H9 (cell line): ENCODE data around the gene CACNA2D3. TPM values are rescaled to one million over a fixed set of nuclear protein-coding genes. Genes with fewer than 3 reads are reported as not detected.

Source experiments
- DNase-seq: peaks from one replicate; pipeline ENCODE4 v3.0.0-alpha.2; 2017
- H2AFZ ChIP-seq: one replicate; pipeline ENCODE4 v1.6.1; 2013; ENCODE audit warnings: mild to moderate bottlenecking, low read length, control low read depth, moderate library complexity
- H2AK5ac ChIP-seq: 2 replicates; pipeline ENCODE4 v1.6.1; 2013; ENCODE audit warnings: low read length, control low read depth, mixed read lengths; ENCODE audit not compliant: insufficient read length
- H2BK120ac ChIP-seq: one replicate; pipeline ENCODE4 v1.6.1; 2013; ENCODE audit warnings: low read depth, mild to moderate bottlenecking, low read length, control low read depth, inconsistent platforms; ENCODE audit not compliant: poor library complexity, severe bottlenecking
- H2BK12ac ChIP-seq: 2 replicates; pipeline ENCODE4 v1.6.1; 2013; ENCODE audit warnings: low read length, control low read depth, mixed read lengths, low read depth; ENCODE audit not compliant: insufficient read length
- H2BK15ac ChIP-seq: 2 replicates; pipeline ENCODE4 v1.6.1; 2013; ENCODE audit warnings: low read depth, low read length, control low read depth
- H2BK20ac ChIP-seq: one replicate; pipeline ENCODE4 v1.6.1; 2013; ENCODE audit warnings: low read depth, mild to moderate bottlenecking, low read length, control low read depth, inconsistent platforms; ENCODE audit not compliant: poor library complexity, severe bottlenecking
- H2BK5ac ChIP-seq: 2 replicates; pipeline ENCODE4 v1.6.1; 2013; ENCODE audit warnings: low read length, control low read depth, mixed read lengths; ENCODE audit not compliant: insufficient read length
- H3K14ac ChIP-seq: 2 replicates; pipeline ENCODE4 v1.6.1; 2013; ENCODE audit warnings: low read length, control low read depth; ENCODE audit not compliant: insufficient read depth
- H3K18ac ChIP-seq: 2 replicates; pipeline ENCODE4 v1.6.1; 2013; ENCODE audit warnings: low read depth, mild to moderate bottlenecking, mixed read lengths, low read length, control low read depth; ENCODE audit not compliant: insufficient read length
- H3K23ac ChIP-seq: 2 replicates; pipeline ENCODE4 v1.6.1; 2013; ENCODE audit warnings: low read length, control low read depth, mixed read lengths, low read depth; ENCODE audit not compliant: insufficient read length
- H3K23me2 ChIP-seq: 2 replicates; pipeline ENCODE4 v1.6.1; 2013; ENCODE audit warnings: low read depth, mild to moderate bottlenecking, mixed read lengths, low read length, control low read depth; ENCODE audit not compliant: insufficient read length, poor library complexity, severe bottlenecking
- H3K27ac ChIP-seq: 2 replicates; pipeline ENCODE4 v1.5.1; 2013; ENCODE audit warnings: low read length, control low read depth, mixed read lengths, low read depth; ENCODE audit not compliant: insufficient read length
- H3K27me3 ChIP-seq: 2 replicates; pipeline ENCODE4 v1.6.1; 2013; ENCODE audit warnings: low read length, control low read depth, inconsistent platforms; ENCODE audit not compliant: insufficient read depth
- H3K4ac ChIP-seq: 2 replicates; pipeline ENCODE4 v1.6.1; 2013; ENCODE audit warnings: low read depth, mild to moderate bottlenecking, control low read depth, inconsistent platforms, low read length, moderate library complexity
- H3K4me1 ChIP-seq: 2 replicates; pipeline ENCODE4 v1.6.1; 2013; ENCODE audit warnings: low read length, control low read depth, inconsistent platforms; ENCODE audit not compliant: insufficient read depth
- H3K4me2 ChIP-seq: 2 replicates; pipeline ENCODE4 v1.6.1; 2013; ENCODE audit warnings: low read length, control low read depth, mixed read lengths; ENCODE audit not compliant: insufficient read length, insufficient read depth
- H3K56ac ChIP-seq: 2 replicates; pipeline ENCODE4 v1.6.1; 2013; ENCODE audit warnings: low read depth, mild to moderate bottlenecking, mixed read lengths, low read length, control low read depth; ENCODE audit not compliant: insufficient read length
- H3K79me1 ChIP-seq: 2 replicates; pipeline ENCODE4 v1.6.1; 2013; ENCODE audit warnings: low read depth, mild to moderate bottlenecking, moderate library complexity, low read length, control low read depth, inconsistent platforms; ENCODE audit not compliant: insufficient read depth, poor library complexity, severe bottlenecking
- H3K79me2 ChIP-seq: 2 replicates; pipeline ENCODE4 v1.6.1; 2013; ENCODE audit warnings: low read length, control low read depth, inconsistent platforms; ENCODE audit not compliant: insufficient read depth
- H3K9ac ChIP-seq: 2 replicates; pipeline ENCODE4 v1.6.1; 2013; ENCODE audit warnings: low read length, control low read depth, mixed read lengths; ENCODE audit not compliant: insufficient read length; ENCODE audit errors: extremely low read depth
- H3K9me3 ChIP-seq: one replicate; pipeline ENCODE4 v1.6.1; 2013; ENCODE audit warnings: low read depth, low read length, inconsistent platforms; ENCODE audit not compliant: control insufficient read depth
- H3T11ph ChIP-seq: one replicate; pipeline ENCODE4 v1.6.1; 2013; ENCODE audit warnings: mild to moderate bottlenecking, low read length, control low read depth, inconsistent platforms
- H4K20me1 ChIP-seq: one replicate; pipeline ENCODE4 v1.6.1; 2013; ENCODE audit not compliant: control insufficient read depth, insufficient read length, insufficient read depth
- H4K5ac ChIP-seq: 2 replicates; pipeline ENCODE4 v1.6.1; 2013; ENCODE audit warnings: low read depth, mild to moderate bottlenecking, mixed read lengths, low read length, control low read depth; ENCODE audit not compliant: insufficient read length
- H4K8ac ChIP-seq: replicated peaks from 2 replicates; pipeline ENCODE4 v1.6.1; 2013; ENCODE audit warnings: low read length, control low read depth, mixed read lengths, low read depth; ENCODE audit not compliant: insufficient read length
- H4K91ac ChIP-seq: 2 replicates; pipeline ENCODE4 v1.6.1; 2013; ENCODE audit warnings: low read depth, mild to moderate bottlenecking, moderate library complexity, mixed read lengths, low read length, control low read depth; ENCODE audit not compliant: insufficient read length
- H3K27ac Mint-ChIP-seq, 3 experiments: 2 replicates in 2 of 3; 3 replicates in 1 of 3; pipeline ENCODE4 v1.8.0; 2020 to 2021; ENCODE audit warnings: mixed read lengths in 3 of 3, mild to moderate bottlenecking in 1 of 3, moderate library complexity in 1 of 3
- H3K27me3 Mint-ChIP-seq: 2 replicates; pipeline ENCODE4 v1.8.0; 2021; ENCODE audit warnings: low read depth, mild to moderate bottlenecking, moderate library complexity, mixed read lengths
- H3K36me3 Mint-ChIP-seq, 3 experiments: 2 replicates in 2 of 3; 3 replicates in 1 of 3; pipeline ENCODE4 v1.8.0; 2020 to 2021; ENCODE audit warnings: low read depth in 3 of 3, mixed read lengths in 3 of 3; ENCODE audit not compliant: insufficient read depth in 1 of 3
- H3K4me1 Mint-ChIP-seq, 2 experiments: 2 replicates each; pipeline ENCODE4 v1.8.0; 2020; ENCODE audit warnings: mixed read lengths in 2 of 2
- H3K4me3 Mint-ChIP-seq, 2 experiments: 2 replicates in 1 of 2; 3 replicates in 1 of 2; pipeline ENCODE4 v1.8.0; 2020 to 2021; ENCODE audit warnings: mild to moderate bottlenecking in 2 of 2, mixed read lengths in 2 of 2, moderate library complexity in 1 of 2
- H3K9me3 Mint-ChIP-seq, 2 experiments: 2 replicates in 1 of 2; 3 replicates in 1 of 2; pipeline ENCODE4 v1.8.0; 2020; ENCODE audit warnings: mild to moderate bottlenecking in 2 of 2, mixed read lengths in 2 of 2, moderate library complexity in 1 of 2
- CTCF ChIP-seq: fragments of 200-600 bp; sonication (generic); conservative IDR thresholded peaks from 3 replicates; pipeline ENCODE4 v1.8.0; 2021; ENCODE audit warnings: antibody characterized with exemption, mild to moderate bottlenecking
- total RNA-seq: library from RNA; stranded (reverse); gene quantifications from 2 replicates; pipeline ENCODE4 v1.2.1, GENCODE V29; 2021

The CACNA2D3 gene
- total RNA-seq, 1 experiment from 2014 or later, result 3.2 TPM

GRCh38 chr3:55094676-55095075 lies 972.3 kb downstream of the CACNA2D3 start:
- Mint-ChIP-seq H3K4me1 (peaks cover 0 to 5% of the 10 kb centered on the region in 2 experiments; a peak in 1 of 4 replicates), H3K9me3 (no peaks in the 10 kb centered on the region; a peak in 1 of 5 replicates), H3K4me3 (no peak overlapping the region), H3K27ac (no peak overlapping the region), H3K36me3 (no peaks in the 10 kb centered on the region), H3K27me3 (no peaks in the 10 kb centered on the region)
- Histone ChIP-seq H3K18ac (no peak overlapping the region), H3K27me3 (no peaks in the 10 kb centered on the region), H2AFZ (no peak overlapping the region), H3K79me2 (no peaks in the 10 kb centered on the region), H4K5ac (no peak overlapping the region), H3K23ac (no peak overlapping the region), H2BK120ac (no peak overlapping the region), H3K27ac (no peak overlapping the region), H3K9me3 (no peaks in the 10 kb centered on the region), H2AK5ac (no peak overlapping the region), H2BK15ac (no peak overlapping the region), H3K4ac (no peak overlapping the region), H3K23me2 (no peaks in the 10 kb centered on the region), H2BK20ac (no peak overlapping the region), H3K79me1 (no peaks in the 10 kb centered on the region), H3K56ac (no peak overlapping the region), H3K4me2 (no peak overlapping the region), H3K9ac (no peak overlapping the region), H4K91ac (no peak overlapping the region), H3K4me1 (no peaks in the 10 kb centered on the region), H2BK12ac (no peak overlapping the region), H4K20me1 (no peaks in the 10 kb centered on the region), H3K14ac (no peak overlapping the region), H2BK5ac (no peak overlapping the region), H4K8ac (no peak overlapping the region), H3T11ph (no peak overlapping the region)
- TF ChIP-seq CTCF, result no peak
- DNase-seq, result no peak
